HG02973 (cell line): ENCODE results near the gene TNK2.
A peak's percentile ranks its signal among the peaks of the same experiment; 100 is the strongest.
"Not testable (repeated sequence)": the region's sequence is repeated elsewhere in the genome, so short reads cannot be mapped to it uniquely, and the experiment has no call there.

ENCODE experiments used
- ATAC-seq: cut with Tn5 transposase; IDR thresholded peaks from one replicate; pipeline ENCODE4 v1.9.1; 2021; ENCODE audit warnings: moderate library complexity; ENCODE audit not compliant: unreplicated experiment

TNK2 gene

GRCh38 chr3:195907934-195908693, at the start of gene TNK2:
Gene TNK2, minus strand, starts transcription at chr3:195908551. Its CDS starts 19,963 bp downstream, at chr3:195888588.
- ATAC-seq = peak; percentile 8

- no peak for ATAC-seq
Observed at GRCh38 chr3:195956577-195956976, 48.2 kb upstream of the TNK2 start.

GRCh38 chr3:195955416-195955841, 47.1 kb upstream of the TNK2 start:
- ATAC-seq = not testable (repeated sequence)

- ATAC-seq = peak; percentile 24
Observed at GRCh38 chr3:195954752-195955119, 46.4 kb upstream of the TNK2 start.

DNA sequence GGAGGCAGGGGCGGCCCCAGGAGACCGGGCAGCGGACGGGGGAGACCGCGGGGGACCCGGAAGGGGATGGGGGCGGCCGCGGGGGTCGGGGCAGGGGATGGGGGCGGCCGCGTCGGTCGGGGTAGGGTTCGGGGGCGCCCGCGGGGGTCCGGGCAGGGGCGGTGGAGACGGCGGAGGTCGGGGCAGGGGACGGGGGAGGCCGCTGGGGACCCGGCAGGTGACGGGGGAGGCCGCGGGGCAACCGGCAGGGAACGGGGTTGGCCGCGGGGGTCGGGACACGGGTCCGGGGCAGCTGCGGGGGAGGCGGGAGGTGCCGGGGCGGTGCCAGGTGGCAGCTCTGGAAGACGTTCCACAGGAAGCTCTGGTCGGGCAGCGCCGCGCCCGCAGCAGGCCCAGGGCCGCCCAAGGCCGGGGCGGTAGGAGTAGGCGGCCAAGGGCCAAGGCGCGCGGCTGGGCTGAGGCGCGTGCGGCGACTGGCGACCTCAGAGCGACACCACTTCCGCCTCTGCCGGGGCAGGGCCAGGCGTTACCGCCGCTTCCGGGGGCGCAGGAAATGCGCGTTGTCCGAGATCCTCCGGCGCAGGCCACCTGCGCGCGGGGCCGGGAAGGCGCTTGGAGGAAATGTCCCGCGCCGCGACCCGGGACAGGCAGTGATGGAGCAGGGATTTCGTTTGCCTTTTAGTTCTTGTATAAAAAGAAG, 45.9 kb upstream of the TNK2 start:
- ATAC-seq = peak; percentile 97

GRCh38 chr3:195952590-195952989, 44.2 kb upstream of the TNK2 start:
- not testable (repeated sequence) for ATAC-seq

- not testable (repeated sequence) for ATAC-seq
Observed at GRCh38 chr3:195951443-195952177, 43.3 kb upstream of the TNK2 start.

GRCh38 chr3:195950731-195951130, 42.4 kb upstream of the TNK2 start:
- ATAC-seq = not testable (repeated sequence)

DNA sequence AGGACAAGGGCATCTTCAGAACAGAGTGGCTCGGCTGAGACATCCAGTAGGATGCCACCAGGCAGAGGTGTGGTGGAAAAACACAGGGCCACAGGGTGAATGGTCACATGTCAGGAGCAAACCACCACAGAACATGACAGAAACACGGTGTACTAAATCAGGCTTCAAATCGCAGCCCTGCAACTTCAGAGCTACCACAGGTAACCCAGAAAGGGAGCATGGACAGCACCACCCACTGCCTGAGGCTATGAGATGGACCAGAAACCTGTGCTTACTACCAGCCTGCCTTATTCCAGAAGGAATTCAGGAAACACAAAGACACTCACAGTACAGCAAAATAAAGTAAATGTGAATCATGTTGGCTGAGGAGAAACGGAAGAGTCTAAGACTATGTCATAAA, 41.8 kb upstream of the TNK2 start:
- ATAC-seq = not testable (repeated sequence)

DNA sequence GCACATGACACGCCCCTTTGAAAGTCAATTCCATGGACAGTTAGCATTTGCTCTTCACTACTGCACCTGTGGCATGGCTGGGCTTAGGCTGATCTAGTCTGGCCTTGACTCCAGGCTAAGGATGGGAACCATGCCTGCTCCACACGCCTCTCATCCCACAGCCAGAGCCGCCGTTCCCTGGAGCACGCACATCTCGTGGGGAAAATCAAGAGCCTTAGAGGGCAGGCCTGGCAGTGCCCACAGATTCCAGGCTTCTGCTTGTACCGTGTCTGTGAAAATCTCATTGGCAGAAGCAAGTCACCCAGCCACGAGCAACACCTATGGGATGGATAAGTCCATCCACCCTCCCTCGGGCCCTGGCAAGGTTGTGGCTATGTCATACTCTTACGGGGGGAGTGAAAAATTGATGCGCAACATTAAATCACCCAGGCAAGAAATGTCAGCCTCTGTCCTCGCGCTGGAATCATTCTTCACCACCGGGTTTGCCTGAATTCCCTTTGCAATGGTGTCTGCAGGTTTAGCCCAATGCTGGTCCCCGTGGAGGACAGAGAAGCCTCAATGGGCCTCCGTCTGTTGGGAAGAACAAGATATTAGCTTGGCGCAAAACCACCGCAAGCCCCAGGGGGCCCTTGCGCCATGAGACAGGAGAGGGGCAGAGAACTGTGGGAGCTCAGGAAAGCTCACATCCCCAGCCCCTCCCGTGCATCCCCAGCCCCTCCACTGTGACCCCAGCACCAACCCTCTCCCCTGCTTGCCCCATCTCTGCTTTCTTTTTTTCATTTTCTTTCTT, 38.8 kb upstream of the TNK2 start:
- ATAC-seq = not testable (repeated sequence)

DNA sequence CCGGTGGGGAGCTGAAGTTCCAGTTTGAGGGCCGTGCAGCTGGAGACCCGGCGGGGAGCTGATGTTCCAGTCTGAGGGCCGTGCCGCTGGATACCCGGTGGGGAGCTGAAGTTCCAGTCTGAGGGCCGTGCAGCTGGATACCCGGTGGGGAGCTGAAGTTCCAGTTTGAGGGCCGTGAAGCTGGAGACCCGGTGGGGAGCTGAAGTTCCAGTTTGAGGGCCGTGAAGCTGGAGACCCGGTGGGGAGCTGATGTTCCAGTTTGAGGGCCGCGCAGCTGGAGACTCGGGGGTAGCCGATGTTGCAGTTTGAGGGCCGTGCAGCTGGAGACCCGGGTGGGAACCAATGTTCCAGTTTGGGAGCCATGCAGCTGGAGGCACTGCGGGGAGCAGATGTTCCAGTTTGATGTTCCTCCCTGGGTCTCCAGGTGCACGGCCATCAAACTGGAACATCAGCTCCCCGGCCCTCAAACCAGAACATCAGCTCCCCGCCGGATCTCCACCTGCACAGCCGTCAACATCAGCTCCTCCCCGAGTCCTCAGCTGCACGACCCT, 33.0 kb upstream of the TNK2 start:
- ATAC-seq = not testable (repeated sequence)

DNA sequence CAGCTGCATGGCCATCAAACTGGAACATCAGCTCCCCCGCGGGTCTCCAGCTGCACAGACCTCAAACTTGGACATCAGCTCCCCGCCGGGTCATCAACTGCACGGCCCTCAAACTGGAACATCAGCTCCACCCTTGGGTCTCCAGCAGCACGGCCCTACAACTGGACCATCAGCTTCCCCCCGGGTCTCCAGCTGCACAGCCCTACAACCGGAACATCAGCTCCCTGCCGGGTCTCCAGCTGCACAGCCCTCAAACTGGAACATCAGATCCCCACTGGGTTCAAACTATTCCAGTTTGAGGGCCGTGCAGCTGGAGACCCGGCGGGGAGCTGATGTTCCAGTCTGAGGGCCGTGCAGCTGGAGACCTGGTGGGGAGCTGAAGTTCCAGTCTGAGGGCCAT, 32.5 kb upstream of the TNK2 start:
- not testable (repeated sequence) for ATAC-seq

GRCh38 chr3:195939526-195940470, 31.4 kb upstream of the TNK2 start:
- not testable (repeated sequence) for ATAC-seq

GRCh38 chr3:195933044-195933430, 24.7 kb upstream of the TNK2 start:
- not testable (repeated sequence) for ATAC-seq

GRCh38 chr3:195932418-195933043, 24.2 kb upstream of the TNK2 start:
- ATAC-seq = no peak

GRCh38 chr3:195931582-195932273, 23.4 kb upstream of the TNK2 start:
- ATAC-seq = no peak

DNA sequence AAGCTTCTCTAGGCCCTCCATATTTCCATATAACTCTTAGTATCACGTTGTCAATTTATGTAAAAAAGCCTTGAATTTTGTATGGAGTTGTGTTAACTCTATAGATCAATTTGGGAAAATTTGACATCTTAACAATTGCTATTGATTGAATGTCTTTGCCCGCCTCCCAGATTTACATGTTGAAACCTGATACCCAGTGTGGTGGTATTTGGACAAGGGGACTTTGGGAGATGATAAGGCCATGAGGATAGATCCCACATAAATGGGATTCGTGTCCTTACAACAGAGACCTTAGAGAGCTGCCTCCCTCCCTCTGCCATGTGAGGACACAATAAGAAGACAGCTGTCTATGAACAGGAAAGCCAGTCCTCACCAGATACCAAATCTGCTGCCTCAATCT, 21.1 kb upstream of the TNK2 start:
- no peak for ATAC-seq

- ATAC-seq = no peak
Observed at GRCh38 chr3:195921334-195921791, 13.0 kb upstream of the TNK2 start.
